Keratinocyte (primary cell): ENCODE data around the gene CFLAR. TPM values are rescaled to one million over a fixed set of nuclear protein-coding genes. Genes with fewer than 3 reads are reported as not detected.

Experiments
- DNase-seq: peaks from one replicate; pipeline ENCODE4 v3.0.0-alpha.2; 2011; ENCODE audit warnings: low read depth, missing footprints, low spot score
- FAIRE-seq: peaks from 2 replicates; lab custom pipeline; 2011; peaks lifted over from hg19 to GRCh38; lab: Jason Lieb, UNC
- H2AFZ ChIP-seq: 2 replicates; pipeline ENCODE4 v1.6.0; 2012; ENCODE audit warnings: low read length, control low read depth, inconsistent platforms; ENCODE audit not compliant: control insufficient read depth
- H3K27ac ChIP-seq: 2 replicates; pipeline ENCODE4 v1.5.1; 2011; ENCODE audit warnings: low read length; ENCODE audit not compliant: control insufficient read depth, insufficient read depth
- H3K27me3 ChIP-seq: 3 replicates; pipeline ENCODE4 v1.6.0; 2011; ENCODE audit warnings: low read length; ENCODE audit not compliant: control insufficient read depth, insufficient read depth; ENCODE audit errors: extremely low read depth
- H3K36me3 ChIP-seq, 2 experiments: 2 replicates in 1 of 2; 3 replicates in 1 of 2; pipeline ENCODE4 v1.5.1; 2011; ENCODE audit warnings: low read length in 2 of 2, mild to moderate bottlenecking in 1 of 2; ENCODE audit not compliant: control insufficient read depth in 2 of 2, insufficient read depth in 2 of 2; ENCODE audit errors: extremely low read depth in 1 of 2
- H3K4me1 ChIP-seq: 3 replicates; pipeline ENCODE4 v1.5.1; 2011; ENCODE audit warnings: low read length; ENCODE audit not compliant: control insufficient read depth, insufficient read depth; ENCODE audit errors: extremely low read depth
- H3K4me2 ChIP-seq: 3 replicates; pipeline ENCODE4 v1.6.0; 2011; ENCODE audit warnings: low read depth, low read length; ENCODE audit not compliant: control insufficient read depth, insufficient read depth; ENCODE audit errors: extremely low read depth
- H3K4me3 ChIP-seq, 3 experiments: fragments of 200-600 bp in 1 of 3; sonication (generic) in 1 of 3; 2 replicates in 2 of 3; 3 replicates in 1 of 3; pipeline ENCODE4 v1.5.1; 2011 to 2016; ENCODE audit warnings: low read length in 3 of 3, mild to moderate bottlenecking in 3 of 3, control low read depth in 2 of 3, inconsistent platforms in 1 of 3, low read depth in 1 of 3, mixed read lengths in 1 of 3, mixed run types in 1 of 3, moderate library complexity in 1 of 3; ENCODE audit not compliant: control insufficient read depth in 2 of 3, insufficient read depth in 2 of 3; ENCODE audit errors: extremely low read depth in 1 of 3
- H3K79me2 ChIP-seq: 2 replicates; pipeline ENCODE4 v1.6.0; 2012; ENCODE audit warnings: low read length; ENCODE audit not compliant: control insufficient read depth, insufficient read depth
- H3K9ac ChIP-seq: 3 replicates; pipeline ENCODE4 v1.6.0; 2011; ENCODE audit warnings: low read length; ENCODE audit not compliant: control insufficient read depth, insufficient read depth; ENCODE audit errors: extremely low read depth
- H3K9me1 ChIP-seq: 3 replicates; pipeline ENCODE4 v1.6.0; 2011; ENCODE audit warnings: low read length; ENCODE audit not compliant: control insufficient read depth, insufficient read depth; ENCODE audit errors: extremely low read depth
- H3K9me3 ChIP-seq: 2 replicates; pipeline ENCODE4 v1.5.1; 2012; ENCODE audit warnings: low read depth, low read length; ENCODE audit not compliant: control insufficient read depth
- H4K20me1 ChIP-seq: 3 replicates; pipeline ENCODE4 v1.6.0; 2011; ENCODE audit warnings: low read length; ENCODE audit not compliant: control insufficient read depth, insufficient read depth; ENCODE audit errors: extremely low read depth
- EZH2 ChIP-seq: IDR thresholded peaks from one replicate; pipeline ENCODE4 v1.6.1; 2012; ENCODE audit warnings: inconsistent platforms, mild to moderate bottlenecking, low read length, moderate library complexity
- dilution Hi-C: fragments of 300-500 bp; cut with MboI; formaldehyde crosslinking; loops from one replicate; pipeline ENCODE4 v1.7.0; 2020; ENCODE audit warnings: low sequenced_read_pairs; ENCODE audit not compliant: extremely low pct_ligation_motif_present
- polyA plus RNA-seq, 5 experiments: library from polyadenylated mRNA; depleted of rRNA in 3 of 5; stranded (reverse) in 3 of 5; stranded (forward) in 1 of 5; unstranded in 1 of 5; fragments of >200 nt; gene quantifications; 1 replicate in 1 of 5; 2 replicates in 3 of 5; 3 replicates in 1 of 5; pipeline versions ENCODE4 v1.2.1 to v1.2.3, GENCODE V29; 2011 to 2012; ENCODE audit warnings: missing spikeins in 2 of 5, low read depth in 1 of 5, low replicate concordance in 1 of 5
- TF ChIP-seq, protein P1 (sequence below), 3 experiments: IDR thresholded peaks in 1 of 3; conservative IDR thresholded peaks in 1 of 3; optimal IDR thresholded peaks in 1 of 3; 2 replicates in 2 of 3; 3 replicates in 1 of 3; pipeline versions ENCODE3 to v1.5.1; 2011; ENCODE audit warnings: low read length in 3 of 3, mild to moderate bottlenecking in 3 of 3, moderate library complexity in 2 of 3, control low read depth in 1 of 3, inconsistent platforms in 1 of 3; ENCODE audit not compliant: insufficient read depth in 2 of 3; ENCODE audit errors: extremely low read depth in 1 of 3

The CFLAR gene
- polyA plus RNA-seq, 1 donor (not counting 4 experiments of a cell fraction or from before 2014, with no cell fraction given), result 37.3 TPM

DNA sequence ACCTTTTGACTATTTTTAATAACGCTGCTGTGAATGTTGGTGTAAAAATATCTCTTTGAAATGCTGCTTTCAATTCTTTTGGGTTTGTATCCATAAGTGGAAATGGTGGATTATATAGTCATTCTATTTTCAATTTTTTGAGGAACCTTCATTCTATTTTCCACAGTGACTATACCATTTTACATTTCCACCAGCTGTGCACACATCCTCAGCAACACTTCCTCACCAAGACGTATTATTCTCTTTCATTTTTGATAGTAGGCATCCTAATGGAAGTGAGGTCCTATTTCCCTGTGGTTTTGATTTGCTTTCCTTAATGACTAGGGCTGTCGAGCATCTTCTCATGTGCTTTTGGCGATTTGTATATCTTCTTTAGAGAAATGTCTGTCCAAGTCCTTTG, 81.8 kb downstream of the CFLAR start:
- H3K36me3 ChIP-seq, result peaks cover 5 to 8% of the 10 kb centered on the region in 2 experiments

DNA sequence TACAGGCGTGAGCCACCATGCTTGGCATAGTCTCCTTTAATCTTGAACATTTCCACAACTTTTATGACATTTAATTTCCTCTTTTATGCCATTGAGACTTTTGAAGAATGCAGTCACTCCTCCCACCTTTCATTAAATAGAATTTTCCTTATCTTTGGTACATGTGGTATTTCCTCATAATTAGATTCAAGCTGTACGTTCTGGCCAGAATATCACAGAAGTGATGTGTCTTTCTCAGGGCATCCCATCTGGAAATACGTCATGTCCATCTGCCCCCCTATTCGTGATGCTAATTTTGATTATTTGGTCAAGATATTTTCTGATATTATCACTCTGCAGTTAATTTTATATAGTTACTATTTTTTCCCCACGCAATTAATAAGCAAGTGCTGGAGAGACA, 83.9 kb downstream of the CFLAR start:
- Histone ChIP-seq H3K4me2 (no peak overlapping the region), H3K9me3 (no peaks in the 10 kb centered on the region), H3K27me3 (no peaks in the 10 kb centered on the region), H3K4me1 (no peaks in the 10 kb centered on the region), H2AFZ (no peak overlapping the region), H3K9ac (no peak overlapping the region), H3K79me2 (no peaks in the 10 kb centered on the region), H4K20me1 (no peaks in the 10 kb centered on the region), H3K4me3 (no peak overlapping the region), H3K9me1 (no peaks in the 10 kb centered on the region), H3K27ac (no peak overlapping the region), H3K36me3 (peaks cover 5 to 8% of the 10 kb centered on the region in 2 experiments)
- FAIRE-seq, result no peak
- TF ChIP-seq, protein P1, sequence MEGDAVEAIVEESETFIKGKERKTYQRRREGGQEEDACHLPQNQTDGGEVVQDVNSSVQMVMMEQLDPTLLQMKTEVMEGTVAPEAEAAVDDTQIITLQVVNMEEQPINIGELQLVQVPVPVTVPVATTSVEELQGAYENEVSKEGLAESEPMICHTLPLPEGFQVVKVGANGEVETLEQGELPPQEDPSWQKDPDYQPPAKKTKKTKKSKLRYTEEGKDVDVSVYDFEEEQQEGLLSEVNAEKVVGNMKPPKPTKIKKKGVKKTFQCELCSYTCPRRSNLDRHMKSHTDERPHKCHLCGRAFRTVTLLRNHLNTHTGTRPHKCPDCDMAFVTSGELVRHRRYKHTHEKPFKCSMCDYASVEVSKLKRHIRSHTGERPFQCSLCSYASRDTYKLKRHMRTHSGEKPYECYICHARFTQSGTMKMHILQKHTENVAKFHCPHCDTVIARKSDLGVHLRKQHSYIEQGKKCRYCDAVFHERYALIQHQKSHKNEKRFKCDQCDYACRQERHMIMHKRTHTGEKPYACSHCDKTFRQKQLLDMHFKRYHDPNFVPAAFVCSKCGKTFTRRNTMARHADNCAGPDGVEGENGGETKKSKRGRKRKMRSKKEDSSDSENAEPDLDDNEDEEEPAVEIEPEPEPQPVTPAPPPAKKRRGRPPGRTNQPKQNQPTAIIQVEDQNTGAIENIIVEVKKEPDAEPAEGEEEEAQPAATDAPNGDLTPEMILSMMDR (optimal IDR thresholded peaks at IDR 0.05 in 1 of 3, IDR thresholded peaks at IDR 0.05 in 1 of 3, conservative IDR thresholded peaks at IDR 0.05 in 1 of 3; ENCODE audit: extremely low read depth in 1 of 3, insufficient read depth in 2 of 3, low read length in 3 of 3), result no peak
- TF ChIP-seq EZH2, result no peak
- dilution Hi-C loops, result no loop called here
- no peak for DNase-seq

More for the DNA sequence above, 81.8 kb downstream of the CFLAR start:
- no peaks in the 10 kb centered on the region for H3K79me2 ChIP-seq
- H2AFZ ChIP-seq, result no peak overlapping the region
- no peak overlapping the region for H3K27ac ChIP-seq
- dilution Hi-C loops, result no loop called here
- H3K4me3 ChIP-seq, result no peak overlapping the region
- DNase-seq (no peak), FAIRE-seq (no peak)
- no peaks in the 10 kb centered on the region for H3K27me3 ChIP-seq
- H3K9ac ChIP-seq, result no peak overlapping the region
- no peaks in the 10 kb centered on the region for H3K4me1 ChIP-seq
- H3K4me2 ChIP-seq, result no peak overlapping the region
- TF ChIP-seq EZH2, result no peak
- TF ChIP-seq, protein P1 (optimal IDR thresholded peaks at IDR 0.05 in 1 of 3, IDR thresholded peaks at IDR 0.05 in 1 of 3, conservative IDR thresholded peaks at IDR 0.05 in 1 of 3; ENCODE audit: extremely low read depth in 1 of 3, insufficient read depth in 2 of 3, low read length in 3 of 3), result no peak
- H3K9me1 ChIP-seq, result no peaks in the 10 kb centered on the region
- H4K20me1 ChIP-seq, result no peaks in the 10 kb centered on the region
- no peaks in the 10 kb centered on the region for H3K9me3 ChIP-seq
